GM18505 (cell line): Measurements from ENCODE around the gene PLCB1.

ENCODE experiments used
- ATAC-seq: cut with Tn5 transposase; IDR thresholded peaks from one replicate; pipeline ENCODE4 v1.9.1; 2021; ENCODE audit not compliant: unreplicated experiment
- POLR2A ChIP-seq: IDR thresholded peaks from 4 replicates; pipeline ENCODE4 v1.6.1; 2011; ENCODE audit warnings: borderline replicate concordance; ENCODE audit not compliant: insufficient read depth, insufficient read length; ENCODE audit errors: extremely low read depth

PLCB1 gene

GRCh38 chr20:8880085-8880853, 748.2 kb downstream of the PLCB1 start:
- no peak for ATAC-seq
- TF ChIP-seq POLR2A: no peak

- TF ChIP-seq POLR2A: no peak
- no peak for ATAC-seq
Measured at GRCh38 chr20:8891039-8891438, 759.0 kb downstream of the PLCB1 start.

GRCh38 chr20:8895472-8895871, 763.4 kb downstream of the PLCB1 start:
- TF ChIP-seq POLR2A: no peak

GRCh38 chr20:8898823-8899222, 766.8 kb downstream of the PLCB1 start:
- TF ChIP-seq POLR2A: no peak
- ATAC-seq: no peak

More at GRCh38 chr20:8895472-8895871, 763.4 kb downstream of the PLCB1 start:
- no peak for ATAC-seq

DNA sequence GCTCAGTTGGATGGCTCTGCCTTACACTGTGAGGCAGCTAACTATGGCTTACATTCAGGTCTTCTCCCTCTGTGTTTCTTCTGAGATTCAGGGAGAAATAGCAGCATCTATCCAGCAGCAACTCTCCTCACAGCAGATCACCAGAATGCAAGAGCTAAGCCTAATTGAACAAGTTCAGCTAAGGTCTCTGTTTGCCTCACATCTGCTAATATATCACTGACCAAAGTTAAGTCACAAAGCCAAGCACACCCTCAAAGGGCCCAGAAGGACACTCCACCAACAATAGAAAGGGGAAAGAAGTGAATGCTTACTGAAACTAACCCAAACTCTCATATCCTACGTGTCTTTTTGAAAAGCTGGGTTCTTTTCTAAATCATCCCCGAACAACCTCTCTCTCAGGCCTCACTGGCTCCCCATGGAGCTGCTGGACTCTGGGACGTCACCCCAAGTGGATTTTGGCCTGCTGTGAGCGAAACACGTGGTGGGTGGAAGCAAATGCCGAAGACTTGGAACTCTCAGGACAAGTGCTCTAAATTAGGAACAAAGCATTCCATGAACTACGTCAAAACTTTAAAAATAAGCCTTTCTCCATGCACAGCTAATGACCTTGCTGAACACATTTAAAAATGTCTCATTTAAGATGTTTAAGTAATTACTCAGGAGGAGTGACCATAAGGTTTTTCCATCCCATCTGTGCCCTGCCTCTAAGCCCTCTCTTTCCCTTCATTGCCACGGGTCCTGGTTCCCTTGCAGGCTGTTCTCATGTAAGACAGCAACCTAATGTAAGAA, 769.4 kb downstream of the PLCB1 start:
- ATAC-seq: no peak
- TF ChIP-seq POLR2A: no peak

DNA sequence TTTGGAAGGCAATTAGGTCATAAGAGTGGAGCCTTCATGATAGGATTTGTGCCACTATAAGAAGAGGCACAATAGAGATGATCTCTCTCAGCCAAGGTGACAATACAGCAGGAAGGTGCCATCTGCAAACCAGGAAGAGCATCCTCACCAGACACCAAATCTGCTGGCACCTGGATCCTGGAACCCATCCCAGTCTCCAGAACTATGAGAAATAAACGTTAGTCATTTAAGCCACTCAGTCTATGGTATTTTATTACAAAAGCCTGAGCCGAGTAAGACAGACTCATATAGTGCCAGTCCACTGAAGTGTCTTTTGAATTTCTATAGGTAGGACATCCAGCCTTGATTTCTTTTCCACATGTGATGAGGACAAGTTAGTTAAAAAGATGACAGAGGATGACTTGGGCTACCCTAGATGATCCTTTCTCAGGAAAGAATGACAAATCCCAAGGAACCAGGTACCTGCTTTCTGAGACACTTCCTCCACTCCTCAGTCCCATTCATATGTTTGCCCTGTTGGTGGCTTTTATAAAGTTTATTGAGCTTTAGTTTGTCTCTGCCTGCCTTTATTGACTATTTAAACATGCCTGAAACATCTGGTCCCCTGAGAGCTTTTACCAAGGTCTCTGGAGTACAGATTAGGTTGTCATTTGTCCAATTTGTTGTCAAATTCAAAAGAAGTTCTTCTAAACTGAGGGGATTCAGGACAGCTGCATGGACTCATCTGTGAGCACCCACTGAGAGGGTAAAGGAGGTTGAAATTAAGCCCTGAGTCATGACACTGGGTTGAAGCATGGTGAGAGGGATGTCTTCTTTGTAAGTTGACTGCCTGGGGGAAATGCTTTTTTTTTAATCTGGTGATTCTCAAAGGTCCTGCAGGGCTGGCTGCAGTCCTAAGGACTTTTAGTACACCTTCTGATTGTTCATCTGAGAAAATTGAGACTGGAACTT, 771.9 kb downstream of the PLCB1 start:
- no peak for TF ChIP-seq POLR2A
- no peak for ATAC-seq

DNA sequence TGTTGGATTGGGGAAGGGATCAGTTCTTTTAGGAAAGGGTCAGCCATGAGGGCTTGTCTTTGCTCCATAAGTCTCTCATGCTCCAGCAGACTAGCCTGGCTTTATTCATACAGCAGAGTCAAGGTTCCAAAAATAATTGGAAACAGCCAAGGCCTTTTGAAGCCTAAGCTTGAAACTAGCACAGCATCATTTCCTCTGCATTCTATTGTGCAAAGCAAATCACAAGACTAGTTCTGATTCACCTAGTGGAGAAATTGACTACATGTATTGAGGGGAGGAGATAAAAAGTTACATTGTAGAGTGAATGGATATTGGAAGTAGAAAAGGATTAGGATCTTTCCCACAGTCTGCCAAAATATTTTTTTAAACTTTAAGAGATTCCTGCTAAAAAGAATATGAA, 777.5 kb downstream of the PLCB1 start:
- TF ChIP-seq POLR2A: no peak
- ATAC-seq: no peak

GRCh38 chr20:8912096-8912495, 780.0 kb downstream of the PLCB1 start:
- TF ChIP-seq POLR2A: no peak
- no peak for ATAC-seq

DNA sequence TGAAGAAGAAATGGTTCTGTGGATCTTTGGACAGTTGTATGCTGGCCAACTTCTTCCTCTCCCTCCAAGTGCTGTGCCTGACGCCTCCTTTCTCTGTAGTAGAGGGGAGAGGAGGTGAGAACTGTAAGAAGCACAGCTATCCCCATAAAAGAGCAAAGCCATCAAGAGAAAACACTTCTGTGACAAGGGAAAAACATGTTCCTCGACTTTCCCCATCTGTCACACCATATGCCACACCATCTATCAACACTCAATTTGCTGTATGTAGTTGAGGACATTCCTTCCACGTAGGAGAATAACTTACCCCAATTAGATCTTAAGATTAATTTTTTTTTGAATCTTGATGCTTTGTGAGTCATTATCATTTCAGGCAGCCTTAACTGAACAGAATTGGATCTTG, 780.7 kb downstream of the PLCB1 start:
- no peak for TF ChIP-seq POLR2A

GRCh38 chr20:8913456-8913855, 781.4 kb downstream of the PLCB1 start:
- TF ChIP-seq POLR2A: no peak
- no peak for ATAC-seq

More for the DNA sequence above, 780.7 kb downstream of the PLCB1 start:
- no peak for ATAC-seq

GRCh38 chr20:8914421-8914820, 782.4 kb downstream of the PLCB1 start:
- no peak for ATAC-seq
- TF ChIP-seq POLR2A: no peak

DNA sequence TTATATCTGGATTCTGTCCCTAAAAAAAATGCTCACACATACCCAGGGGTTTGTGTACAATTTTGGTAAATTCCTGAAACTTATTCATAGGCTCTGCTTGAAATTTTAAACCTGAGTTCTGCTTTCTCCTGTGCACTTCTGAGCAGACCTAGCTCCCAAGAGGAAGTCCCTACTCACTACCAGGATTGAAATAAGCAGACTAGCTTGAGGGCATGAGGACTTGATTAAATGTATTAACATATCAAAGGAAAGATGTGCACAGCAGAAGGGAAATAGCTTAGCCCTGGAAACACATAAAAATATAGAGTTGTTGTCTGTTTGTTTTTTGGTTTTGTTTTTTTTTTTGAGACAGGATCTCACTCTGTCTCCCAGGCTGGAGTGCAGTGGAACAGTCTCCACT, 785.0 kb downstream of the PLCB1 start:
- no peak for TF ChIP-seq POLR2A
- ATAC-seq: no peak

DNA sequence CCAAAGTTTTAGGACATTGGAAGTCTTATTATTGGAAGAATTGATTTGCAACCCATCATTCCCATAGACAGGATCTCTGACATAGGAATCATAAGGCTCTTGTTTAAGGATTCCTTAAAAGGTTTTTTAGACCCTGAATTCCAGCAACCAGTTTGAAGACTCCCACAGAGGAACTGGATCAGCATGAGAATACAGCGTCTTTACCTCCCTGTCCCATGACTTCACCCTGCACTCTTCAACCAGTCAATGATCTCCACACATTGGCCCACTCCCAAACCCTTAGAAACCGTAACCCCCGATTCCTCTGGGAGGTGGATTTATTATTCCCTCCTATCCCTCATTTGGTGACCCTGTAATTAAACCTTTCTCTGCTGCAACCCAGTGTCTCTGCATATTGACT, 786.1 kb downstream of the PLCB1 start:
- TF ChIP-seq POLR2A: no peak
- no peak for ATAC-seq

- no peak for TF ChIP-seq POLR2A
- ATAC-seq: no peak
Measured at GRCh38 chr20:8924539-8924938, 792.5 kb downstream of the PLCB1 start.

GRCh38 chr20:8930726-8931125, 798.7 kb downstream of the PLCB1 start:
- no peak for TF ChIP-seq POLR2A
- no peak for ATAC-seq
